Caco-2 (cell line): ENCODE measurements around the gene GNPDA2. TPM values are rescaled to one million over a fixed set of nuclear protein-coding genes. Genes with fewer than 3 reads are reported as not detected.

Experiments used
- BruUV-seq: library from RNA; stranded (reverse); fragments of 400-500 nt; replicated peaks from 2 replicates; lab custom pipeline; 2021; lab: Mats Ljungman, UMichigan
- CTCF ChIA-PET: fragments of 300-600 bp; sonication (Branson Sonifier 250); formaldehyde crosslinking; loops from one replicate; lab custom pipeline; 2022; ENCODE audit warnings: antibody characterized with exemption; lab: Charles Lee
- POLR2A ChIA-PET: fragments of 300-600 bp; sonication (Branson Sonifier 250); formaldehyde crosslinking; loops from one replicate; lab custom pipeline; 2022; ENCODE audit warnings: antibody characterized with exemption; lab: Charles Lee
- DNase-seq, 2 experiments: peaks; one replicate each; pipeline versions ENCODE4 v3.0.0 to v3.0.0-alpha.2; 2020 to 2022
- H3K27me3 ChIP-seq: replicated peaks from 2 replicates; pipeline ENCODE4 v1.6.0; 2011; ENCODE audit warnings: low read length; ENCODE audit not compliant: control insufficient read depth, insufficient read depth
- H3K36me3 ChIP-seq: 2 replicates; pipeline ENCODE4 v1.5.1; 2011; ENCODE audit warnings: low read length; ENCODE audit not compliant: control insufficient read depth, insufficient read depth
- H3K4me1 ChIP-seq: fragments of 250-450 bp; sonication (Bioruptor Pico); 2 replicates; pipeline ENCODE4 v1.5.1; 2020; ENCODE audit warnings: mild to moderate bottlenecking
- H3K4me3 ChIP-seq: 2 replicates; pipeline ENCODE4 v1.5.1; 2011; ENCODE audit warnings: low read depth, mild to moderate bottlenecking, control low read depth, low read length
- H3K9me3 ChIP-seq: fragments of 250-450 bp; sonication (Bioruptor Pico); 2 replicates; pipeline ENCODE4 v1.5.1; 2020; ENCODE audit warnings: mild to moderate bottlenecking, moderate library complexity
- H3K27ac Mint-ChIP-seq: one replicate; pipeline ENCODE4 v1.8.0; 2022; ENCODE audit warnings: mixed read lengths; ENCODE audit not compliant: unreplicated experiment
- H3K27me3 Mint-ChIP-seq: one replicate; pipeline ENCODE4 v1.8.0; 2022; ENCODE audit warnings: mixed read lengths; ENCODE audit not compliant: insufficient read depth, unreplicated experiment
- H3K36me3 Mint-ChIP-seq: one replicate; pipeline ENCODE4 v1.8.0; 2022; ENCODE audit warnings: mild to moderate bottlenecking, mixed read lengths; ENCODE audit not compliant: insufficient read depth, unreplicated experiment
- H3K4me1 Mint-ChIP-seq: one replicate; pipeline ENCODE4 v1.8.0; 2022; ENCODE audit warnings: low read depth, mixed read lengths; ENCODE audit not compliant: unreplicated experiment
- H3K4me3 Mint-ChIP-seq: one replicate; pipeline ENCODE4 v1.8.0; 2022; ENCODE audit warnings: mild to moderate bottlenecking, moderate library complexity, mixed read lengths; ENCODE audit not compliant: unreplicated experiment
- H3K9me3 Mint-ChIP-seq: one replicate; pipeline ENCODE4 v1.8.0; 2022; ENCODE audit warnings: mixed read lengths; ENCODE audit not compliant: unreplicated experiment
- intact Hi-C: fragments of 100-400 bp; cut with micrococcal nuclease; formaldehyde crosslinking; loops from one replicate; pipeline ENCODE4 v1.10.0; 2022; ENCODE audit not compliant: unreplicated experiment
- total RNA-seq: library from RNA; stranded (reverse); gene quantifications from 2 replicates; pipeline ENCODE4 v1.2.3, GENCODE V29; 2022
- TF ChIP-seq, protein P1 (sequence below), 2 experiments: fragments of 200-600 bp in 1 of 2; IDR thresholded peaks; 1 replicate in 1 of 2; 2 replicates in 1 of 2; pipeline versions ENCODE4 v1.5.1 to v1.8.0; 2011 to 2022; ENCODE audit warnings: antibody characterized with exemption in 1 of 2, control low read depth in 1 of 2, inconsistent platforms in 1 of 2, low read depth in 1 of 2, low read length in 1 of 2, mild to moderate bottlenecking in 1 of 2, moderate library complexity in 1 of 2; ENCODE audit not compliant: insufficient read depth in 1 of 2, severe bottlenecking in 1 of 2, unreplicated experiment in 1 of 2

The GNPDA2 gene
- total RNA-seq, 1 experiment from 2014 or later, result 4.8 TPM

DNA sequence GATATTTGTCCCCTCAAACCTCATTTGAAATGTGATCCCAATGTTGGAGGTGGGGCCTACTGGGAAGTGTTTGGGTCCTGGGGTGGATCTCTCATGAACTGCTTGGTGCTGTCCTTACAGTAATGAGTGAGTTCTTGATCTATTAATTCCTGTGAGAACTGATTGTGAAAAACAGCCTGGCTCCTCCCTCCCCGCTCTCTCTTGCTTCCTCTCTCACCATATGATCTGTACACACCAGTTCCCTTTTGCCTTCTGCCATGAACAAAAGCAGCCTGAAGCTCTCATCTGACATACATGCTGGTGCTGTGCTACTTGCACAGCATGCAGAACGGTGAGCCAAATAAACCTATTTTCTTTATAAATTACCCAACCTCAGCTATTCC lies 63.7 kb downstream of the GNPDA2 start:
- TF ChIP-seq, protein P1, sequence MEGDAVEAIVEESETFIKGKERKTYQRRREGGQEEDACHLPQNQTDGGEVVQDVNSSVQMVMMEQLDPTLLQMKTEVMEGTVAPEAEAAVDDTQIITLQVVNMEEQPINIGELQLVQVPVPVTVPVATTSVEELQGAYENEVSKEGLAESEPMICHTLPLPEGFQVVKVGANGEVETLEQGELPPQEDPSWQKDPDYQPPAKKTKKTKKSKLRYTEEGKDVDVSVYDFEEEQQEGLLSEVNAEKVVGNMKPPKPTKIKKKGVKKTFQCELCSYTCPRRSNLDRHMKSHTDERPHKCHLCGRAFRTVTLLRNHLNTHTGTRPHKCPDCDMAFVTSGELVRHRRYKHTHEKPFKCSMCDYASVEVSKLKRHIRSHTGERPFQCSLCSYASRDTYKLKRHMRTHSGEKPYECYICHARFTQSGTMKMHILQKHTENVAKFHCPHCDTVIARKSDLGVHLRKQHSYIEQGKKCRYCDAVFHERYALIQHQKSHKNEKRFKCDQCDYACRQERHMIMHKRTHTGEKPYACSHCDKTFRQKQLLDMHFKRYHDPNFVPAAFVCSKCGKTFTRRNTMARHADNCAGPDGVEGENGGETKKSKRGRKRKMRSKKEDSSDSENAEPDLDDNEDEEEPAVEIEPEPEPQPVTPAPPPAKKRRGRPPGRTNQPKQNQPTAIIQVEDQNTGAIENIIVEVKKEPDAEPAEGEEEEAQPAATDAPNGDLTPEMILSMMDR (IDR thresholded peaks at IDR 0.05; ENCODE audit: insufficient read depth in 1 of 2, low read depth in 1 of 2, low read length in 1 of 2, severe bottlenecking in 1 of 2, unreplicated experiment in 1 of 2), result no peak
- H3K27me3 ChIP-seq, result no peaks in the 10 kb centered on the region
- H3K4me3 ChIP-seq, result no peak overlapping the region
- CTCF ChIA-PET, result no interaction called here
- H3K4me1 Mint-ChIP-seq, result no peaks in the 10 kb centered on the region
- H3K4me1 ChIP-seq, result no peaks in the 10 kb centered on the region
- H3K4me3 Mint-ChIP-seq, result no peak overlapping the region
- no TSS peak for BruUV-seq
- H3K27ac Mint-ChIP-seq, result no peak overlapping the region
- intact Hi-C loops, result no loop called here
- H3K9me3 ChIP-seq, result no peaks in the 10 kb centered on the region
- DNase-seq, result no peak
- H3K36me3 ChIP-seq, result no peaks in the 10 kb centered on the region
- peaks cover 5% of the 10 kb centered on the region for H3K27me3 Mint-ChIP-seq
- POLR2A ChIA-PET, result no interaction called here
- H3K9me3 Mint-ChIP-seq, result no peaks in the 10 kb centered on the region
- H3K36me3 Mint-ChIP-seq, result no peaks in the 10 kb centered on the region

DNA sequence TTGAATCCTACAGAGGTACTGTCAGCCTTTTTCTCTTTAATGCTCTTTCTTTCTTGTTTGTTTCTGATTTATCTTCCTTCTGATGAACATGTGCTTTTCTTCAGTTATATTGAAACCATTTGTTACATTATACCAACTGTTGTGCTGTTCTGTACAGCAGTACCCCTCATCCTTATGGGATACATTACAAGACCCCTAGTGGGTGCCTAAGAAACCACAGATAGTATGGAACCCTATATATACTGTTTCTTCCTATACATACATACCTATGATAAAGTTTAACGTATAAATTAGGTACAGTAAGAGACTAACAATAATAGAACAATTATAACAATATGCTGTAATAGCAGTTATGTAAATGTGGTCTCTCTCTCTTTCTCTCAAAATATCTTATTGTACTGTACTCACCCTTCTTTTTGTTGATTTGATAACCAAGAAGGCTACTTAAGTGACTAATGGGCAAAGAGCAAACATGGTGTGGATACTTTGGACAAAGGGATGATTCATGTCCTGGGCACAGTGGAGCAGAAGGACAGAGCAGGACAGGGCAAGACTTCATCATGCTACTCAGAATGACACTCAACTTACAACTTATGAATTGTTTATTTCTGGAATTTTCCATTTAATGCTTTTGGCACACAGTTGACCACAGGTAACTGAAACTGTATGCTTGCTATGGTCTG lies 64.3 kb downstream of the GNPDA2 start:
- TF ChIP-seq, protein P1 (IDR thresholded peaks at IDR 0.05; ENCODE audit: insufficient read depth in 1 of 2, low read depth in 1 of 2, low read length in 1 of 2, severe bottlenecking in 1 of 2, unreplicated experiment in 1 of 2), result no peak
- POLR2A ChIA-PET, result no interaction called here
- Histone ChIP-seq H3K36me3 (no peaks in the 10 kb centered on the region), H3K4me1 (no peaks in the 10 kb centered on the region), H3K9me3 (no peaks in the 10 kb centered on the region), H3K4me3 (no peak overlapping the region), H3K27me3 (no peaks in the 10 kb centered on the region)
- Mint-ChIP-seq H3K4me3 (no peak overlapping the region), H3K27ac (no peak overlapping the region), H3K27me3 (peaks cover 3% of the 10 kb centered on the region), H3K4me1 (no peaks in the 10 kb centered on the region), H3K36me3 (no peaks in the 10 kb centered on the region), H3K9me3 (no peaks in the 10 kb centered on the region)
- BruUV-seq, result no TSS peak
- no peak for DNase-seq
- intact Hi-C loops, result no loop called here
- CTCF ChIA-PET, result no interaction called here

DNA sequence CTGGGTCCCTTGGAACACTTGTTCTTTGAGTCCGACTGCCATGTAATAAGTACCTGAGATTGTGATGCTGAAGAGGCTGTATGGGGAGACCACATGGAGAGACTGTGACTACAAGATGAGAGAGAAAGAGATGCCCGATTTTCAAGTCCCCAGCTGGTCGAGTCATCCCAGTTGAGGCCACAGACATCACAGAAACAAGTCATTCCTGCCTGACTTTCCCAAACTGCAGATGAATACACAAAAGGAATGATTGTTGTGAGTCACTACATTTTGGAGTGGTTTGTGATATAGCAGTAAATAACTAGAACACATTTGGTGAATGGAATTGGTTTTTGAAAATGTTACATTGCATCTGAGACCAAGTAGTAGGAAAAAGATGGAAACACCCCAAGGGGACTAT lies 66.0 kb downstream of the GNPDA2 start:
- ChIA-PET POLR2A (no interaction called here), CTCF (no interaction called here)
- DNase-seq, result no peak
- Histone ChIP-seq H3K27me3 (no peaks in the 10 kb centered on the region), H3K9me3 (no peaks in the 10 kb centered on the region), H3K36me3 (no peaks in the 10 kb centered on the region), H3K4me1 (no peaks in the 10 kb centered on the region), H3K4me3 (no peak overlapping the region)
- Mint-ChIP-seq H3K4me3 (no peak overlapping the region), H3K27me3 (peaks cover 3% of the 10 kb centered on the region), H3K27ac (no peak overlapping the region), H3K9me3 (no peaks in the 10 kb centered on the region), H3K4me1 (no peaks in the 10 kb centered on the region), H3K36me3 (no peaks in the 10 kb centered on the region)
- intact Hi-C loops, result no loop called here
- TF ChIP-seq, protein P1 (IDR thresholded peaks at IDR 0.05; ENCODE audit: insufficient read depth in 1 of 2, low read depth in 1 of 2, low read length in 1 of 2, severe bottlenecking in 1 of 2, unreplicated experiment in 1 of 2), result no peak
- no TSS peak for BruUV-seq
